SK-N-SH (cell line): Measurements from ENCODE around the gene TBC1D13. TPM values are rescaled to one million over a fixed set of nuclear protein-coding genes. Genes with fewer than 3 reads are reported as not detected.

Source experiments
- CTCF ChIA-PET: fragments of 300-600, 350-600 bp; formaldehyde crosslinking; extraction: SDS; loops from one replicate; lab custom pipeline; 2021; lab: Yijun Ruan, JAX
- POLR2A ChIA-PET: fragments of 350-600 bp; sonication (Branson Sonifier 250); formaldehyde crosslinking; extraction: SDS; loops from one replicate; lab custom pipeline; 2020; ENCODE audit warnings: antibody characterized with exemption, inconsistent platforms; lab: Yijun Ruan, JAX
- DNase-seq: peaks from one replicate; pipeline ENCODE4 v3.0.0; 2012
- H2AFZ ChIP-seq: fragments of 200-600 bp; sonication (generic); 2 replicates; pipeline ENCODE4 v1.8.1; 2016; ENCODE audit warnings: antibody characterized with exemption, mild to moderate bottlenecking, low read depth
- H3F3A ChIP-seq: fragments of 200-600 bp; sonication (generic); replicated peaks from 2 replicates; pipeline ENCODE3; 2016; ENCODE audit warnings: antibody characterized with exemption, mild to moderate bottlenecking; ENCODE audit not compliant: insufficient read depth
- H3K27ac ChIP-seq, 2 experiments: fragments of 200-500 bp in 1 of 2; fragments of 200-600 bp in 1 of 2; sonication (Bioruptor generic) in 1 of 2; sonication (generic), shearing (Covaris generic) in 1 of 2; 2 replicates each; pipeline versions ENCODE4 v1.5.1 to v1.6.1; 2014 to 2016; ENCODE audit warnings: low read depth in 2 of 2, inconsistent platforms in 1 of 2, low read length in 1 of 2, mild to moderate bottlenecking in 1 of 2, mixed read lengths in 1 of 2
- H3K27me3 ChIP-seq: fragments of 200-600 bp; sonication (generic), shearing (Covaris generic); 2 replicates; pipeline ENCODE4 v1.6.1; 2016; ENCODE audit warnings: mixed run types; ENCODE audit not compliant: insufficient read depth
- H3K36me3 ChIP-seq, 2 experiments: fragments of 200-500 bp in 1 of 2; fragments of 200-600 bp in 1 of 2; sonication (Bioruptor generic) in 1 of 2; sonication (generic) in 1 of 2; replicated peaks in 1 of 2; 2 replicates each; pipeline versions ENCODE3 to v1.5.1; 2014 to 2016; ENCODE audit warnings: low read length in 1 of 2, mild to moderate bottlenecking in 1 of 2; ENCODE audit not compliant: insufficient read depth in 2 of 2, control insufficient read depth in 1 of 2
- H3K4me1 ChIP-seq, 2 experiments: fragments of 200-500 bp in 1 of 2; fragments of 200-600 bp in 1 of 2; sonication (Bioruptor generic) in 1 of 2; sonication (generic), shearing (Covaris generic) in 1 of 2; 2 replicates each; pipeline versions ENCODE4 v1.5.1 to v1.6.1; 2014 to 2016; ENCODE audit warnings: low read depth in 1 of 2, low read length in 1 of 2, mixed run types in 1 of 2; ENCODE audit not compliant: insufficient read depth in 2 of 2, control insufficient read depth in 1 of 2
- H3K4me2 ChIP-seq: fragments of 200-600 bp; sonication (generic), shearing (Covaris generic); 2 replicates; pipeline ENCODE4 v1.6.1; 2017; ENCODE audit warnings: mixed run types
- H3K4me3 ChIP-seq, 2 experiments: fragments of 200-500 bp in 1 of 2; fragments of 200-600 bp in 1 of 2; sonication (Bioruptor generic) in 1 of 2; sonication (generic), shearing (Covaris generic) in 1 of 2; 2 replicates each; pipeline versions ENCODE4 v1.5.1 to v1.8.1; 2014 to 2016; ENCODE audit warnings: low read depth in 2 of 2, inconsistent platforms in 1 of 2, low read length in 1 of 2, mild to moderate bottlenecking in 1 of 2, mixed read lengths in 1 of 2, moderate library complexity in 1 of 2
- H3K79me2 ChIP-seq: fragments of 200-600 bp; sonication (generic); 2 replicates; pipeline ENCODE4 v1.8.1; 2017; ENCODE audit warnings: mild to moderate bottlenecking; ENCODE audit not compliant: insufficient read depth
- H3K9ac ChIP-seq: fragments of 200-600 bp; sonication (generic); 2 replicates; pipeline ENCODE4 v1.6.1; 2017; ENCODE audit warnings: mixed run types
- H3K9me2 ChIP-seq: fragments of 200-600 bp; sonication (generic); 2 replicates; pipeline ENCODE4 v1.6.1; 2017; ENCODE audit warnings: mixed run types
- H3K9me3 ChIP-seq: fragments of 200-600 bp; sonication (generic); 2 replicates; pipeline ENCODE4 v1.6.1; 2017; ENCODE audit warnings: mixed run types, mild to moderate bottlenecking, moderate library complexity
- H4K20me1 ChIP-seq: fragments of 200-600 bp; sonication (generic); 2 replicates; pipeline ENCODE4 v1.6.1; 2017; ENCODE audit warnings: mild to moderate bottlenecking, mixed run types; ENCODE audit not compliant: insufficient read depth
- EZH2phosphoT487 ChIP-seq: fragments of 200-600 bp; sonication (generic); IDR thresholded peaks from 2 replicates; pipeline ENCODE4 v1.6.1; 2017; ENCODE audit warnings: low read depth, mixed run types, mild to moderate bottlenecking, antibody characterized with exemption, moderate library complexity, borderline replicate concordance
- FOXJ3 ChIP-seq: sonication (generic); formaldehyde crosslinking; IDR thresholded peaks from 2 replicates; pipeline ENCODE4 v1.5.1; 2020; ENCODE audit warnings: mild to moderate bottlenecking, missing genetic modification reagents
- GATA2 ChIP-seq: sonication (generic); formaldehyde crosslinking; IDR thresholded peaks from 2 replicates; pipeline ENCODE4 v1.5.0; 2020; ENCODE audit warnings: mild to moderate bottlenecking, missing genetic modification reagents
- JUND ChIP-seq: IDR thresholded peaks from 2 replicates; pipeline ENCODE4 v1.4.0; 2012
- MEF2A ChIP-seq: IDR thresholded peaks from 2 replicates; pipeline ENCODE4 v1.4.0; 2012; ENCODE audit warnings: low read depth, borderline replicate concordance
- MXI1 ChIP-seq: IDR thresholded peaks from 2 replicates; pipeline ENCODE4 v1.6.1; 2012; ENCODE audit warnings: mild to moderate bottlenecking, low read depth, low read length, improper control_type of control experiment
- NFIC ChIP-seq: IDR thresholded peaks from 2 replicates; pipeline ENCODE4 v1.4.0; 2012; ENCODE audit warnings: borderline replicate concordance
- NRF1 ChIP-seq: IDR thresholded peaks from 2 replicates; pipeline ENCODE4 v1.6.1; 2012; ENCODE audit warnings: low read depth, mild to moderate bottlenecking, low read length
- POLR2AphosphoS5 ChIP-seq: IDR thresholded peaks from 2 replicates; pipeline ENCODE4 v1.6.1; 2012; ENCODE audit warnings: low read depth, low read length
- RAD21 ChIP-seq: IDR thresholded peaks from 2 replicates; pipeline ENCODE4 v1.6.1; 2012; ENCODE audit warnings: mild to moderate bottlenecking, low read length
- RCOR1 ChIP-seq: fragments of 150-350 bp; IDR thresholded peaks from 2 replicates; pipeline ENCODE4 v1.6.1; 2017; ENCODE audit warnings: antibody characterized with exemption, low read length
- RFX5 ChIP-seq: IDR thresholded peaks from 2 replicates; pipeline ENCODE4 v1.6.1; 2012; ENCODE audit warnings: mild to moderate bottlenecking, improper control_type of control experiment, low read length
- RXRA ChIP-seq: IDR thresholded peaks from 2 replicates; pipeline ENCODE4 v1.4.0; 2012; ENCODE audit warnings: low read depth, mild to moderate bottlenecking, borderline replicate concordance
- SIN3A ChIP-seq: IDR thresholded peaks from 2 replicates; pipeline ENCODE4 v1.6.1; 2012; ENCODE audit warnings: low read depth, mild to moderate bottlenecking, low read length, moderate library complexity, borderline replicate concordance
- TCF12 ChIP-seq: IDR thresholded peaks from 2 replicates; pipeline ENCODE4 v1.4.0; 2012
- YY1 ChIP-seq: IDR thresholded peaks from 2 replicates; pipeline ENCODE4 v1.4.0; 2012; ENCODE audit warnings: low read depth, mild to moderate bottlenecking
- WGBS: methylation state at CpG from one replicate; pipeline ENCODE4 v1.1.6; 2017; ENCODE audit warnings: low lambda C conversion rate; 5-methylcytosine and 5-hydroxymethylcytosine counted together
- polyA plus RNA-seq, 3 experiments: library from polyadenylated mRNA; depleted of rRNA; stranded (reverse); fragments of >200 nt; gene quantifications; 2 replicates each; pipeline ENCODE4 v1.2.3, GENCODE V29; 2012
- TF ChIP-seq, protein P1 (sequence below): IDR thresholded peaks from 2 replicates; pipeline ENCODE4; 2012
- TF ChIP-seq, protein P2 (sequence below): fragments of 150-350 bp; IDR thresholded peaks from 2 replicates; pipeline ENCODE4 v1.6.1; 2017; ENCODE audit warnings: antibody characterized with exemption, low read length, low read depth, borderline replicate concordance
- TF ChIP-seq, protein P3 (sequence below): IDR thresholded peaks from 2 replicates; pipeline ENCODE4 v1.4.0; 2012; ENCODE audit warnings: low read depth, borderline replicate concordance

Gene TBC1D13
- polyA plus RNA-seq, 1 of the 3 experiments (the other 2 are of a cell fraction): 19.1 TPM

DNA sequence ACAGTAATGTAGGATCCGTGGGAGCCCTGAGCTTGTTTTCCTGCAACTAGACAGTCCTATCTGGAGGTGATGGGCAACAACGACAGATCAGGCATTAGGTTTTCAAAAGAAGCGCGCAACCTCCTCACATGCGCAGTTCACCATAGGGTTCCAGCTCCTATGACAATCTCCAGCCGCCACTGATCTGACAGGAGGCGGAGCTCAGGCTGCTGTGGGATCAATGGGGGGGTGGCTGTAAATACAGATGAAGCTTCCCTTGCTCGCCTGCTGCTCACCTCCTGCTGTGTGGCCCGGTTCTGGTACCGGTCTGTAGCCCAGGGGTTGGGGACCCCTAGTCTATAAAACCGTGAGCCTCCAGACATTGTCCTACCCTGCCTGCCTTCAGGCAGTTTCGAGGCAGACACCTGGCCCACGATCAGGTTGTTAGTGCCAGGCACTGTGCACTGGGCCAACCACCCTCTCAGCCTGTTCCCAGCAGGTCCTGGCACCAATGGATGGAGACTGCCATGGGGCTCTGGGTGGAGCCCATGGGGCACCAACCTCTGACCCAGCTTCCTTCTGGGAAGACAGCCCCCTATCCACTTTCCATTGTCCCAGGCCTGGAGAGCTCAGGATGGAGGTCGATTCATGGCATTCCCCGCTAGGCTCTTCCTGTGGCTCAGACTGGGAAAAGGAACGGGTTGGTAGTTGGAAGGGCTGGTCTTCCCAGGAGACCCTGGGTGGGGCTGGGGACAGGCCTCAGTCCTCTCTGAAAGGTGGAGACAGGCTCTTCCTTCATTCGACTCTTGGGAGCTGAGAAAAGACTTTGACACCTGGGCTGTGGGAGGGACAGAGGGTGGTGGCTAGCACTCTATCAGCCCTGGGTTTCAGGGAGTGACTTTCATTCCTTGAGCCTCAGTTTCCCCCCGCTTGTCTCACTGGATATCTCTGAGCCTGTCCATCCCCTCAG is 32.9 kb downstream of the TBC1D13 start:
- Histone ChIP-seq H3K9ac (no peak overlapping the region; the same call in 1 of the 2 replicates), H3K9me2 (no peaks in the 10 kb centered on the region), H3K4me2 (peak overlapping the region; percentile 96), H3K27me3 (no peaks in the 10 kb centered on the region), H3K4me3 (peak overlapping the region in 1 of 2 experiments; percentile 60; a peak in 2 of 4 replicates), H3K79me2 (peaks cover 5% of the 10 kb centered on the region; the same call in 1 of the 2 replicates), H4K20me1 (peaks cover 6% of the 10 kb centered on the region; the same call in 1 of the 2 replicates), H3F3A (peaks cover 16% of the 10 kb centered on the region), H3K36me3 (peaks cover 8 to 34% of the 10 kb centered on the region in 2 experiments), H3K9me3 (no peaks in the 10 kb centered on the region), H2AFZ (no peak overlapping the region), H3K4me1 (peaks cover 0 to 17% of the 10 kb centered on the region in 2 experiments; a peak in 1 of 4 replicates), H3K27ac (peak overlapping the region; percentile 12 to 61; a peak in 3 of 4 replicates)
- peak; percentile 88 for DNase-seq
- CTCF ChIA-PET: interaction anchor here (0.6 to 4.1 kb wide), 10 partner anchors 9 to 205 kb away, joined by 3 to 34 read pairs (median 7); partner anchors contain the start of genes PKN3 and SPOUT1
- no peak for TF ChIP-seq MEF2A
- TF ChIP-seq RAD21: no peak
- TF ChIP-seq, protein P1, sequence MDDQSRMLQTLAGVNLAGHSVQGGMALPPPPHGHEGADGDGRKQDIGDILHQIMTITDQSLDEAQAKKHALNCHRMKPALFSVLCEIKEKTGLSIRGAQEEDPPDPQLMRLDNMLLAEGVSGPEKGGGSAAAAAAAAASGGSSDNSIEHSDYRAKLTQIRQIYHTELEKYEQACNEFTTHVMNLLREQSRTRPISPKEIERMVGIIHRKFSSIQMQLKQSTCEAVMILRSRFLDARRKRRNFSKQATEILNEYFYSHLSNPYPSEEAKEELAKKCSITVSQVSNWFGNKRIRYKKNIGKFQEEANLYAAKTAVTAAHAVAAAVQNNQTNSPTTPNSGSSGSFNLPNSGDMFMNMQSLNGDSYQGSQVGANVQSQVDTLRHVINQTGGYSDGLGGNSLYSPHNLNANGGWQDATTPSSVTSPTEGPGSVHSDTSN: peak; percentile 93
- peak; percentile 70 for TF ChIP-seq NRF1
- peak; percentile 94 for TF ChIP-seq TCF12
- no peak for TF ChIP-seq GATA2 (CRISPR knock-in tag)
- TF ChIP-seq SIN3A: peak; percentile 89
- peak; percentile 91 for TF ChIP-seq MXI1
- TF ChIP-seq, protein P2, sequence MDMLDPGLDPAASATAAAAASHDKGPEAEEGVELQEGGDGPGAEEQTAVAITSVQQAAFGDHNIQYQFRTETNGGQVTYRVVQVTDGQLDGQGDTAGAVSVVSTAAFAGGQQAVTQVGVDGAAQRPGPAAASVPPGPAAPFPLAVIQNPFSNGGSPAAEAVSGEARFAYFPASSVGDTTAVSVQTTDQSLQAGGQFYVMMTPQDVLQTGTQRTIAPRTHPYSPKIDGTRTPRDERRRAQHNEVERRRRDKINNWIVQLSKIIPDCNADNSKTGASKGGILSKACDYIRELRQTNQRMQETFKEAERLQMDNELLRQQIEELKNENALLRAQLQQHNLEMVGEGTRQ: no peak
- WGBS: 37% methylated on average over 15 of the region's 18 CpGs
- POLR2A ChIA-PET: interaction anchor here (1.0 to 2.7 kb wide), 3 partner anchors 10 to 85 kb away, joined by 3 to 13 read pairs (median 5); partner anchors contain the start of gene SPOUT1

DNA sequence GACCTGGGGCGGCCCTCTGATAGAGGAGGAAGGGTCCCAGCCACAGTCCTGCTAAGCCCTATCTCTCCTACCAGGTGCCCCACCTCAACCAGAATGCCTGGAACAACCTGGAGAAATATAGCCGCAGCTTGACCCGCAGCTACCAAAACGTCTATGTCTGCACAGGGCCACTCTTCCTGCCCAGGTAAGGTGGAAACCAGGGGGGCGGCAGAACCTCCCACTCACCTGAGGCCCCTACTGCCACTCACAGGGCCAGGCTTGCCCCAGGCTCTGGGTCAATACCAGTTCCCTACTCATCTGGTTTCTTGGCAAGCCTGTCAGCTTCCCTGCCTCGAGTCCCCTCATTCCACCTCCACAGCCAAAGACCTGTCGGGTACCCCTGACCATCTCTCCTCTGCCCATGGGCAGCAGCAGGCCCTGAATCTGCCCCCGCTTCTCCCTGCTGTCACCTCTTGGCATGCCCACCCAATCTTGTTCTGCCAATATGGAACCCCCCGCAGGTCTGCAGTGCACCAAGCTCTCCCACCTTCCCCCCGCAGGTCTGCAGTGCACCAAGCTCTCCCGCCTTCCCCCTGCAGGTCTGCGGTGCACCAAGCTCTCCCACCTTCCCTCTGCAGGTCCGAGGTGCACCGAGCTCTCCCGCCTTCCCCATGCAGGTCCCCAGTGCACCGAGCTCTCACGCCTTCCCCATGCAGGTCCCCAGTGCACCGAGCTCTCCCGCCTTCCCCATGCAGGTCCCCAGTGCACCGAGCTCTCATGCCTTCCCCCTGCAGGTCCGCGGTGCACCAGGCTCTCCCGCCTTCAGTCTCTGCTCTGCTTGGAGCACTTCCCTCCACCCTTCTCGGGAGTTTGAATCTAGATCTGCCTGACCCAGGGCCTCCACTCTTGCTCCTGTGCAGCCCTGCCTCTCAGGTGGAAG is 33.9 kb downstream of the TBC1D13 start:
- Histone ChIP-seq H3K4me1 (peaks cover 0 to 17% of the 10 kb centered on the region in 2 experiments; a peak in 1 of 4 replicates), H3K9ac (no peak overlapping the region), H3K27me3 (no peaks in the 10 kb centered on the region), H3K4me3 (no peak overlapping the region), H4K20me1 (peaks cover 6% of the 10 kb centered on the region; the same call in 1 of the 2 replicates), H3K4me2 (no peak overlapping the region), H3K9me3 (no peaks in the 10 kb centered on the region), H3K36me3 (peaks cover 16 to 41% of the 10 kb centered on the region in 2 experiments), H3F3A (peaks cover 23% of the 10 kb centered on the region), H2AFZ (no peak overlapping the region), H3K79me2 (peaks cover 5% of the 10 kb centered on the region; the same call in 1 of the 2 replicates), H3K27ac (no peak overlapping the region), H3K9me2 (no peaks in the 10 kb centered on the region)
- DNase-seq: no peak
- POLR2A ChIA-PET: interaction anchor here (0.8 to 1.4 kb wide), 2 partner anchors 9 to 24 kb away, joined by 4 to 5 read pairs; partner anchors contain the start of gene SPOUT1
- CTCF ChIA-PET: interaction anchor here (1.9 to 4.1 kb wide), 4 partner anchors 8 to 119 kb away, joined by 4 to 34 read pairs (median 25); partner anchors contain the start of genes PKN3 and SPOUT1
- WGBS: 93% methylated on average over 22 of the region's 24 CpGs
- TF ChIP-seq RCOR1: no peak
- TF ChIP-seq RFX5: no peak
- TF ChIP-seq RXRA: no peak
- TF ChIP-seq POLR2AphosphoS5: no peak
- TF ChIP-seq NFIC: no peak
- no peak for TF ChIP-seq FOXJ3
- no peak for TF ChIP-seq TCF12
- TF ChIP-seq, protein P3, sequence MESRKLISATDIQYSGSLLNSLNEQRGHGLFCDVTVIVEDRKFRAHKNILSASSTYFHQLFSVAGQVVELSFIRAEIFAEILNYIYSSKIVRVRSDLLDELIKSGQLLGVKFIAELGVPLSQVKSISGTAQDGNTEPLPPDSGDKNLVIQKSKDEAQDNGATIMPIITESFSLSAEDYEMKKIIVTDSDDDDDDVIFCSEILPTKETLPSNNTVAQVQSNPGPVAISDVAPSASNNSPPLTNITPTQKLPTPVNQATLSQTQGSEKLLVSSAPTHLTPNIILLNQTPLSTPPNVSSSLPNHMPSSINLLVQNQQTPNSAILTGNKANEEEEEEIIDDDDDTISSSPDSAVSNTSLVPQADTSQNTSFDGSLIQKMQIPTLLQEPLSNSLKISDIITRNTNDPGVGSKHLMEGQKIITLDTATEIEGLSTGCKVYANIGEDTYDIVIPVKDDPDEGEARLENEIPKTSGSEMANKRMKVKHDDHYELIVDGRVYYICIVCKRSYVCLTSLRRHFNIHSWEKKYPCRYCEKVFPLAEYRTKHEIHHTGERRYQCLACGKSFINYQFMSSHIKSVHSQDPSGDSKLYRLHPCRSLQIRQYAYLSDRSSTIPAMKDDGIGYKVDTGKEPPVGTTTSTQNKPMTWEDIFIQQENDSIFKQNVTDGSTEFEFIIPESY: no peak
- TF ChIP-seq YY1: no peak
- TF ChIP-seq JUND: no peak
- TF ChIP-seq EZH2phosphoT487: no peak
- TF ChIP-seq, protein P2: no peak
